HepG2 (cell line): ENCODE results near the gene QSOX2. TPM values are rescaled to one million over a fixed set of nuclear protein-coding genes. Genes with fewer than 3 reads are reported as not detected.

Experiments
- CBFB ChIP-seq: sonication (generic); formaldehyde crosslinking; IDR thresholded peaks from 2 replicates; pipeline ENCODE4 v1.4.0; 2020; ENCODE audit warnings: missing genetic modification reagents
- EZH2 ChIP-seq: conservative IDR thresholded peaks from 2 replicates; pipeline ENCODE4 v1.6.1; 2012; ENCODE audit warnings: mild to moderate bottlenecking, low read depth, low read length, moderate library complexity
- MXD3 ChIP-seq: IDR thresholded peaks from 2 replicates; pipeline ENCODE4 v1.6.1; 2016; ENCODE audit warnings: mild to moderate bottlenecking, missing biosample characterization, missing genetic modification reagents
- NPAS2 ChIP-seq: sonication (generic); formaldehyde crosslinking; IDR thresholded peaks from 2 replicates; pipeline ENCODE4 v1.8.0; 2022; ENCODE audit warnings: mild to moderate bottlenecking, missing genetic modification reagents, borderline replicate concordance
- NR2F6 ChIP-seq, 2 experiments: IDR thresholded peaks; 2 replicates each; pipeline ENCODE4 v1.6.1; 2016; ENCODE audit warnings: antibody characterized with exemption in 1 of 2, mild to moderate bottlenecking in 1 of 2
- PCBP1 ChIP-seq: fragments of 200-400 bp; formaldehyde crosslinking; IDR thresholded peaks from 2 replicates; pipeline ENCODE4 v1.6.1; 2017; ENCODE audit warnings: mild to moderate bottlenecking, low read depth, low read length, borderline replicate concordance
- STAG1 ChIP-seq: sonication (generic); formaldehyde crosslinking; IDR thresholded peaks from 2 replicates; pipeline ENCODE4 v1.4.0; 2020; ENCODE audit warnings: missing genetic modification reagents
- TBX2 ChIP-seq: sonication (generic); formaldehyde crosslinking; IDR thresholded peaks from 2 replicates; pipeline ENCODE4 v1.5.0; 2020; ENCODE audit warnings: missing genetic modification reagents, mild to moderate bottlenecking, borderline replicate concordance
- ZFP91 ChIP-seq: sonication (generic); formaldehyde crosslinking; IDR thresholded peaks from 2 replicates; pipeline ENCODE4 v1.9.0; 2022; ENCODE audit warnings: missing genetic modification reagents, mild to moderate bottlenecking, borderline replicate concordance
- ZIK1 ChIP-seq: sonication (generic); formaldehyde crosslinking; IDR thresholded peaks from 2 replicates; pipeline ENCODE4 v1.5.0; 2020; ENCODE audit warnings: mild to moderate bottlenecking, low read depth, missing genetic modification reagents, borderline replicate concordance
- ZNF691 ChIP-seq: sonication (generic); formaldehyde crosslinking; IDR thresholded peaks from 2 replicates; pipeline ENCODE4 v1.4.0; 2020; ENCODE audit warnings: missing genetic modification reagents, low read depth, mild to moderate bottlenecking, borderline replicate concordance
- ZNF720 ChIP-seq: sonication (generic); formaldehyde crosslinking; IDR thresholded peaks from 2 replicates; pipeline ENCODE4 v1.4.0; 2020; ENCODE audit warnings: missing genetic modification reagents
- polyA plus RNA-seq, 8 experiments: library from polyadenylated mRNA; depleted of rRNA in 3 of 8; stranded (reverse) in 7 of 8; unstranded in 1 of 8; fragments of >200 nt; fragmentation: Illumina TruSeq in 4 of 8; extraction: Trizol in 4 of 8; gene quantifications; 2 replicates each; pipeline versions ENCODE4 v1.2.1 to v1.2.3, GENCODE V29; 2011 to 2016; ENCODE audit warnings: low read depth in 4 of 8, missing spikeins in 1 of 8, mixed read lengths in 1 of 8; ENCODE audit not compliant: insufficient read depth in 1 of 8
- total RNA-seq, 5 experiments: library from RNA; depleted of rRNA; stranded (reverse); fragments of >200 nt; fragmentation: Illumina TruSeq; extraction: Trizol; gene quantifications; 2 replicates each; pipeline ENCODE4 v1.2.3, GENCODE V29; 2016; ENCODE audit warnings: low read depth in 1 of 5

QSOX2 gene
- total and polyA plus RNA-seq, 2 of the 13 experiments (the other 11 are each of a cell fraction or from before 2014, with no cell fraction given) = 27.1 to 42.1 TPM

GRCh38 chr9:136170006-136170901 lies 75.4 kb downstream of the QSOX2 start (continued):
- TF ChIP-seq ZFP91 (CRISPR knock-in tag) (0 out of 2 replicates have a peak, but pooled peaks have one; percentile 7), EZH2 (no peak), NR2F6 (IDR thresholded peaks at IDR 0.05) (no peak), NR2F6 (CRISPR knock-in tag; IDR thresholded peaks at IDR 0.05) (no peak), ZNF720 (no peak), MXD3 (CRISPR knock-in tag) (0 out of 2 replicates have a peak, but pooled peaks have one; percentile 7), NPAS2 (CRISPR knock-in tag) (no peak), TBX2 (CRISPR knock-in tag) (0 out of 2 replicates have a peak, but pooled peaks have one; percentile 35), ZIK1 (no peak), PCBP1 (0 out of 2 replicates have a peak, but pooled peaks have one; percentile 17), STAG1 (CRISPR knock-in tag) (peak; percentile 73), ZNF691 (0 out of 2 replicates have a peak, but pooled peaks have one; percentile 15), CBFB (no peak)
